H1 (cell line): Measurements from ENCODE around the gene RPL32. TPM values are rescaled to one million over a fixed set of nuclear protein-coding genes. Genes with fewer than 3 reads are reported as not detected.

Experiments used
- ASH2L ChIP-seq: fragments of 200-600, 300-600 bp; sonication (generic); IDR thresholded peaks from one replicate; pipeline ENCODE4 v1.7.1; 2017; ENCODE audit warnings: low read length
- CBX8 ChIP-seq: fragments of 300-800, 300-1000 bp; sonication (generic); IDR thresholded peaks from 2 replicates; pipeline ENCODE4 v1.7.1; 2016; ENCODE audit warnings: low read depth, low read length, borderline replicate concordance
- CHD2 ChIP-seq: IDR thresholded peaks from 2 replicates; pipeline ENCODE4 v1.6.1; 2012; ENCODE audit warnings: low read length, improper control_type of control experiment
- CTBP2 ChIP-seq: IDR thresholded peaks from 2 replicates; pipeline ENCODE4 v1.7.0; 2011; ENCODE audit warnings: borderline replicate concordance, mild to moderate bottlenecking, moderate library complexity, mixed read lengths, low read length; ENCODE audit not compliant: insufficient read depth, insufficient read length
- EP300 ChIP-seq, 2 experiments: IDR thresholded peaks; 1 replicate in 1 of 2; 2 replicates in 1 of 2; pipeline ENCODE4 v1.6.1; 2011 to 2012; ENCODE audit warnings: low read depth in 2 of 2, low read length in 2 of 2, mild to moderate bottlenecking in 2 of 2, borderline replicate concordance in 1 of 2, inconsistent platforms in 1 of 2, moderate library complexity in 1 of 2
- SAP30 ChIP-seq: fragments of 300-600 bp; sonication (generic); IDR thresholded peaks from 2 replicates; pipeline ENCODE4 v1.7.1; 2012; ENCODE audit warnings: low read length, moderate library complexity, mild to moderate bottlenecking, inconsistent platforms; ENCODE audit not compliant: insufficient read depth, insufficient replicate concordance
- polyA plus RNA-seq, 7 experiments: library from polyadenylated mRNA; depleted of rRNA in 3 of 7; stranded (reverse) in 5 of 7; unstranded in 2 of 7; fragments of >200 nt in 5 of 7; fragments of 200-250 nt in 2 of 7; gene quantifications; 1 replicate in 5 of 7; 2 replicates in 1 of 7; 4 replicates in 1 of 7; pipeline versions ENCODE4 v1.2.1 to v1.2.3, GENCODE V29; 2011 to 2013; ENCODE audit warnings: missing spikeins in 2 of 7, mixed read lengths in 2 of 7
- total RNA-seq: library from RNA; stranded (reverse); fragmentation: NEBNext Ultra II Directional; extraction: Animal tissue kit (Norgen Biotek cat#: 25700); gene quantifications from 2 replicates; pipeline ENCODE4 v1.2.1, GENCODE V29; 2021

RPL32 gene
- total and polyA plus RNA-seq, 2 of the 8 experiments (the other 6 are each of a cell fraction or from before 2014, with no cell fraction given): 1,443 to 2,043 TPM

GRCh38 chr3:12797124-12797891 lies 44.1 kb downstream of the RPL32 start (continued):
- TF ChIP-seq CBX8 (no peak), CHD2 (no peak), CTBP2 (no peak), ASH2L (no peak), EP300 (IDR thresholded peaks at IDR 0.05; ENCODE audit: borderline replicate concordance in 1 of 2, low read depth in 2 of 2, low read length in 2 of 2) (no peak), SAP30 (no peak)
